GM18498 (cell line): ENCODE measurements around the gene ENTPD8.
A peak's percentile ranks its signal among the peaks of the same experiment; 100 is the strongest.

Experiments used
- ATAC-seq: cut with Tn5 transposase; IDR thresholded peaks from one replicate; pipeline ENCODE4 v1.9.1; 2021; ENCODE audit warnings: mild to moderate bottlenecking, moderate library complexity; ENCODE audit not compliant: unreplicated experiment

ENTPD8 gene

GRCh38 chr9:137433349-137433915, 7.7 kb downstream of the ENTPD8 start:
- no peak for ATAC-seq

- ATAC-seq = no peak
These were observed 8.3 kb downstream of the ENTPD8 start for GRCh38 chr9:137432687-137433348.

DNA sequence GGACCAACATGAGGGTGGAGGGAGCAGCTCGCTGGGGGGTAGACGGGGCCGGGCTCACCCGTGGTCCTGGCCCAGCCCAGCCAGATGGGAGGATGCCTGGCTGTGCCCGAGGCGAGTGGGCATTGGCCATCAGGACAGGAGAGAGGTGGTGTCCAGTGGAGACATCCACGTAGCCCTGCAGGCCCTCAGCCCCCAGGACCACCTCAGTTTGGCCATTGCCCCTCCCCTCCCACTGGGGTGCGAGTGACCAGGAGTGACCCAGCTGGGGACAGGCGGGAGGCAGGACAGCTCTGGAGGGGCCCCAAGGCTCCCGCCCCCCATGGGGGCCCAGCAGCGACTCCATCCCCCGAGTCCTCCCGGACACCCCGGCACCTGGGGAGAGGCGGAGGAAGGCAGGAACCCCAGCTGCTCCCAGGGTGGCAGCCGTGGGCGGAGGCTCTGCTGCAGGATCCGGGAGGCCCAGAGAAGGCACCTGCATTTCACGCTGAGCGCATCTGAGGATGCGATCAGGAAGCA, 9.7 kb downstream of the ENTPD8 start:
- no peak for ATAC-seq

- ATAC-seq = no peak
These were observed 10.3 kb downstream of the ENTPD8 start for GRCh38 chr9:137430723-137431415.

DNA sequence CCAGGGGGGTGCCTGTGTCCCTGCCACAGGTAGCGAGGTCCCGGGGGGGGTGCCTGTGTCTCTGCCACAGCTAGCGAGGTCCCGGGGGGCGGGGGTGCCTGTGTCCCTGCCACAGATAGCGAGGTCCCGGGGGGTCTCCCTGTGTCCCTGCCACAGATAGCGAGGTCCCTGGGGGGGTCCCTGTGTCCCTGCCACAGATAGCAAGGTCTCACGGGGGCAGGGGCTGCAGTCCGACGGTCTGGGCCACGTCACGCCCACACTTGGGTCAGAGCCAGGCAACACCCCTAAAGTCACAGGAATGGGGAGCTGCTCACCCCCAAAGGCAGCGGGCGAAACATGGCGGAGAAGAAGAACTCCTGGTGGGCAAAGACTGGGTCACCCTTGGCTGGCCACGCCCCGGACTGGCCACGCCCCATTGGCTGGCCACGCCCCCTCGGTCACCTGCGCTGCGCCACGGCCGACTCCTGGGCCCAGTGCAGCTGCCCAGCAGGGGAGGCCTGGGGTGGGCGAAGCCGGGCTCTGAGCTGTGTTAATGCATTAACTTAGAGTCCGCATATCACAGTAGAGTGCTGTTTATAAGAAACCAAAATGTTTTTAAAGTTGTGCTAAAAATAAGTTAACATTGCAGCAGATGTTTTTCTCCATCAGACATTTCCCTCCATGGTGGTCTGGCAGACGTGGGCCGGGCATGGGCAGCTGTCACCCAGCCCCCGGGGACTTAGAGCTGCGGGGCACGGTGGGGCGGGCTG, 11.0 kb downstream of the ENTPD8 start:
- ATAC-seq = no peak

DNA sequence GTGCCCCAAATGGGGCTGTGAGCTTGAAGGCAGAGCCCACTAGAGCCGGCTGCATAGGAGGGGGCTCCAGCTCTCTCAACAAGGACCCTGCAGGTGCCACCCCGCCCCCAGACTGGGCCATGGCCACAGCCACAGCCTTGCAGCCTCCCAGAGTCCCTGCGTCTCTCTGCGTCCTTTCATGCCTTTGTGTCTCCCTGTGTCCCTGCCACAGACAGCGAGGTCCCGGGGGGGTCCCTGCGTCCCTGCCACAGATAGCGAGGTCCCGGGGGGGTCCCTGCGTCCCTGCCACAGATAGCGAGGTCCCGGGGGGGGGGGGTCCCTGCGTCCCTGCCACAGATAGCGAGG, 11.6 kb downstream of the ENTPD8 start:
- no peak for ATAC-seq

DNA sequence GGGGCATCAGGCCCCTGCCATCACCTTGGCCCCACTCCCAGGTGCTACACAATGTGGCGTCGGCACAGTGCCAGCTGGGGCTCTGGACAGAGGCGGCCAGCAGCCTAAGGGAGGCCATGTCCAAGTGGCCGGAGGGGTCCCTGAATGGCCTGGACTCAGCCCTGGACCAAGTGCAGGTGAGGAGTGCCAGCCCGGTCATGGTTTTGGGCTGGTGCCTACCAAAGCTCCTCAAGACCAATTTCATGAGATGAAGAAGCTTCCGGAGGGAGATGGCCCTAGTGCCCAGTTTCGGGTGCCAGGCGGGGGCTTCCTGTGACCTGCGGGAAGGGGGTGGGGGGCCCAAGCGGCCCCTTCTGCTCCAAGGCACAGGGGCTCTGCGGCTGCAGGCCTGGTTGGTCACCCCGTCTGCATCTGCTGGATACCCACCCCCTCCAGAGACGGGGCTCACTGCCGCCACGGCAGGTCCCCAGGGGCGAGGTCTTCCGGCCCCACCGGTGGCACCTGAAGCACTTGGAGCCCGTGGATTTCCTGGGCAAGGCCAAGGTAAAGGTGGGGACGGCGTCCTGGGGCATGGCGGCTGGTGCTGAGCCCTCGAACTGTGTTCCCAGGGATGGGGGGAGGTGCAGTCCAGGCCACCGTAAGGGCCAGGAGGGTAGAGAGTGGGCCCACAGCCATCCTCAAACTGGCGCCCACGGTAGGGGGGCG, 12.2 kb downstream of the ENTPD8 start:
- ATAC-seq = no peak

GRCh38 chr9:137428311-137428630, 12.9 kb downstream of the ENTPD8 start:
- ATAC-seq = no peak

GRCh38 chr9:137427454-137428310, 13.5 kb downstream of the ENTPD8 start:
- no peak for ATAC-seq

GRCh38 chr9:137426018-137426681, 15.0 kb downstream of the ENTPD8 start:
- no peak for ATAC-seq

DNA sequence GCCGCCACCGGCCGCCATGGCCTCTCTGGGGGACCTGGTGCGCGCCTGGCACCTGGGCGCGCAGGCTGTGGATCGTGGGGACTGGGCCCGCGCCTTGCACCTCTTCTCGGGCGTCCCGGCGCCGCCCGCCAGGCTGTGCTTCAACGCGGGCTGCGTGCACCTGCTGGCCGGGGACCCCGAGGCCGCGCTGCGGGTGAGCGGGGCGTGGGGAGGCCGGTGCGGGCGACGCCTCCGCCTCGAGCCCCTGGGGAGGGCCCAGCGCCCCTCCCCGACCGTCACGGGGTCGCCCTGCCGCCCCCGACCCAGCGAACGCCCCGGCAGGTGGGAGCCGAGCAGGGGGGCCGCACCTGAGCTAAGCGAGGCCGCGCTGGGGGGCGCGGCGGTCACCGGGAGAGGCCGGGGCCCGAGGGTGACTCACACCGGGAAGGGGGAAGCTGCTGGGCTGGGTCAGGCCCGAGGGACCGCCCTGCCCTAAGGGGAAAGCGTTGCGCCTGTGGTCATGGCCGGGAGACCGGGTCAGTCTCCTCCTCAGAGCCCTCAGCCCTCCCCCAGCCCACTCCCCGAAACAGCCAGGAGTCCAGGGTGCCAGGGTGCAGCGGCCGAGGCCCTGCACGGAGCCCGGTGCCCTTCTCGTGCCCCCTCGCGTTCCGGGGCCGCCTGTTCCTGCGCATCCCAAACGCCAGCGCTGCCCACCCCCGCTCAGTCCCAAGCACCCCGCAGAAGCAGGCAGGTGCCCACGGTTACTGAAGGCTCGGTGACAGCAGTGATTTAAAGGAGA, 17.5 kb downstream of the ENTPD8 start:
- peak; percentile 33 for ATAC-seq

DNA sequence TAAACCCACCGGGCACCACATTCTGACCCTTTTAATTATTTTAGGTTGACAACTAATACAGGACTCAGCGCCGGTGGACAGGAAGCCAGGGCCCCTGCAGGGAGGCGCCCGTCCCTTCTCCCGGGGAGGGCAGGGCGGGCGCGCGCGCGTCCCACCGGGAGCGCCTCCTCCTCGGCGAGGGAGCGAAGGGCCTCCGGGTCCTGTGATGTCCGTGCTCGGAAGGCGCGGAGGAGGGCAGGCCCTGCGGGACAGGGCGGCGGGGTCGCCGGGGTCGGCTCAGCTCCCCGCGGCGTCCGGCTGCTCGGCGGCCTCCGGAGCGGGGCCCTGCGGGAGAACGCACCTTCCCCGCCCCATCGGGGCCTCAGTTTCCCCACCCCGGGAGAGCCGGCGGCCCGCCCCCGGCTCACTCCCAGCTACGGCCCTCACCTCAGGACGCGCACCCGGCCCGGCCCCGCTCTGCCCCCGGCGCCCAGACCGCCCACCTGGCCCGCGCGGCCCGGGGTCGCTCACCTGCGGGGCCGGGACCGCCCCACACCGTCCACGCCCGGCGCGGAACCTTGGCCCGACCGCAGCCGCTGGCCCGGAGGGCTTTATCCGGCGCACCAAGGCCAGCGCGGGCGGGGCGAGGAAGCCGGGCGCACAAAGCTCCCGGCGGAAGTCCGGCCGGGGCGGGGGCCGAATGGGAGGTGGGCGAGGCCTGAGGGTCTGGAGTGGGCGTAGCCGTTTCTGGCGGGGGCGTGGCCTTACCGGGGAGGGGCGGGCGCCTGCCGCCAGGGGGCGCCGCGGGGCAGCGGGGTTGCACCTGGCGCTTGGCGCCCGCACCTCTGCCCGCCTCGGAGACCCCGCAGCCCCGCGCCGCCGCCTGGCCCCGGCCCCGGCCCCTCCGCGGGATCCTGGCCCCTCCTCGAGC, 18.3 kb downstream of the ENTPD8 start, which contains the start of the genes EXD3 and NOXA1:
TSS of gene EXD3 (minus strand) at position 559 of the 910 bp plus-strand sequence. CDS start 27,805 bp downstream, outside the sequence.
TSS of gene NOXA1 (plus strand) at position 790 of the 910 bp plus-strand sequence. CDS start 137 bp downstream, outside the sequence.
- peak; percentile 91 for ATAC-seq

GRCh38 chr9:137421838-137422603, 19.1 kb downstream of the ENTPD8 start:
- ATAC-seq = no peak

DNA sequence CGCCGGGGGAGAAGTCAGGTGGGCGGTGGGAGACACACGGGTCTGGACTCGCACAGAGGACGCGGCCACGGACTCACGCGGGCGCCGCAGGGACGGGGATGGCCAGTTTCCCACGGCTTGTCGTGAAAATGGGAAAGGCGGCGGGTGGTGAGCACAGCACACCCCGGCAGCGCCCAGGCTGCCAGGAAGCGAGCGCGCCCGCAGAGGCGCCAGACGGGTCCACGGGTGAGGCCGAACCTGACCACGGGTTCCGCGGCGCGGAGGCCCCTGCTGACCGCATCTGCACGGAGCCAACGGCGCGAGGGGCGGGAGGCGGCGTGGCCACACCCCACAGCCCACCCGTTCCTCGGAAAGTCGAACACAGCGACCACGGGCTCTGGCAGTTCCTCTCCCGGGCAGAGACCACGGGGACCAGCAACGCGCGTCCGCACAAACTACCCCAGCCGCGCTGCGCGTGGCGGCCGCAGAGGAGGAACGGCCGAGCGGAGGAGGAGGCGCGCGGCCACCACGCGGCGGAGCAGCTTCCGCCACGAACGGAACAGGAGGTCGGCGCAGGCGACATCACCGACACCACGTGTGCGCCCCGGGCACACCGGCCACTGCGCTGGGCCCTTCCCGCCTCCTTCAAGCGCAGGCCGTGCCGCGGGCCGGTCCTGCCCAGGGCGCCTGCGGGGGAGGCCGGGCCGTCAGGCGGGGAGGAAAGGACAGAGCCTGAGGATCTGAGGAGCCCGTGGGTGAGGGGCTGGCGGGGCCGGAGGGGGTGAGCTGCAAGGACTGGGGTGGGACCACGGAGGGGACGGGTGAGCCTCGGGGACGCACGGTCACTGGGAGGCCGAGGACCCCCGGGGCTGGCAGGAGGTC, 23.8 kb downstream of the ENTPD8 start:
- ATAC-seq = no peak

DNA sequence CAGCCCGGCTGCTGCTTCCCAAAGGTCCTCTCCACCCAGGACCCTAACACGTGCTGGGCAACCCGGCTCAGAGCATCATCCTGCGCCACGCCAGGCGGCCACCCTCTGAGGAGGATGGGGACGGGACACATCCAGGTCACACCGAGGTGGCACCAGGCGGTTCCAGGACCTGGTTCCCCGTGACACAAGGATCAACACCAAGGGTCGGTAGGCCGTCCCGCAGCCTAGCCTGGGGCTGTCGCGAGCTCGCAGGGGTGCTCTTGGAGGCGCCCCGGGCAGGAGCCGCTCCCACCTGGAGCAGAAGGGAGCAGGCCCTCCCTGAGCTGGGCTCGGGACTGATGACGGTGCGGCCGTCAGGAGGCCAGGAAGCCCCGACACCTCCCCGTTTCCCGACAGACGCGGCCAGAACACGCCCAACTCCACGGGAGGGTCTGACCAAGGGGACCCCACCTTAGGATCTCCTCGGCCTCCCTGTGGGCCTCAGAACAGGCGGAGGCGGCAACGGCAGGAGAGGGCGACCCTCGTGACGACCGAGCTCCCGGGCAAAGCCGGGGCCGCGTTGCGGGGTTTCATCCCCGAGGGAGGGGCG, 24.5 kb downstream of the ENTPD8 start:
- ATAC-seq = no peak
